ENCODE data around the gene PELI2.
A peak's percentile ranks its signal among the peaks of the same experiment; 100 is the strongest.

PELI2 gene

GRCh38 chr14:56295743-56296142 is 177.5 kb downstream of the PELI2 start:
- DNase-seq (ENCODE audit: low read depth in 1 of 2, low spot score in 1 of 2), result no peak

DNA sequence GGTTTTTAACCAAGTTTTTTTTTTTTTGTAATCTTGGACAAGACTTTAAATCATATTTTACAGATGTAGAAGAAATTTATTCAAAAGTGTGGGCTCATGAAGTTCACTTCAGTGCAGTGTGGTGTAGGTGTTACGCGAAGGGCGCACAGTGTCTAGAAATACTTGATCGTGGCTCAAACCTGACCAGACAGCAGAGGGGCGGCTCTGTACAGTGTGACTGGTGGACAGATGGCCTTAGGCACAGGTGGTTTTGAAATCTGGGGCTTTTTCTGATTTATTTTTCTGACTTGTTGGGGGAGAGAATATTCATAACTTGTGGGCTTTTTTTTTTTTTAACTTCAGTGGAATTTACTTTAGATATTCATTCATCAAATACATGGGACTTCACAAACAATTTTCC is 179.2 kb downstream of the PELI2 start:
- DNase-seq (ENCODE audit: low read depth in 1 of 2, low spot score in 1 of 2), result no peak

DNA sequence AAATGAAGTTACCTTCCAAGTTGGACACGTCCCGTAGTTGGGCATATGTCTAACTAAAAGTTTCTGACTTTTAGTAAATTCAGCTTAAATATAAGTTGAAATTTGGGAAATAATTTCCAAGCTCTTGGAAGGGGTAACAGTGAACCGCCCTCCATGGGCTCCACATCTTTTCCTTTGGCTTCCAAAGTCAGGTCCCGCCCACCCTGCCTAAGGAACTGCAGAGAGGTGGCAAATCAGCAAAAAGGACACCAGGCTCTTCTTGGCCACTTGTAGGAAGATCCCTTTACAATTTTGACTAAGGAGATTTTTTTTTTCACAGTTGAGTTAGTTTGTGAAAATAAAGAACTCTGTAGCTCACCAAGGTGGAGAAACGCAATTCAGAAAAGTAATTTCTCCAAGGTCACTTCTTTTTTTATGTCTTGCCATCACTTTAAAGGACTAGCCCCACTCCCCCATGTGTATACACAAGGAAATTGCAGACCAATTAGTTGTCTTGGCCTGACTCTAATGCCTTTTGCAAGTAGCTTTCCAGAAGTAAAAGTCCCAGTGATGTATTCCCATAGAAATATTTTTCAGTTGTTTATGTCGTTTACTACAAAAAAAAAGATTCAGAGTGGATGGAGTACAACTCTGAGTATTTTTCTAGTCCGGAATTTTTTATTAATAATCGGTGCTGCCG is 181.2 kb downstream of the PELI2 start:
- DNase-seq (ENCODE audit: low read depth in 1 of 2, low spot score in 1 of 2), result no peak

- DNase-seq (ENCODE audit: low read depth in 1 of 2, low spot score in 1 of 2), result no peak
Measured at GRCh38 chr14:56300495-56300894, 182.3 kb downstream of the PELI2 start.

DNA sequence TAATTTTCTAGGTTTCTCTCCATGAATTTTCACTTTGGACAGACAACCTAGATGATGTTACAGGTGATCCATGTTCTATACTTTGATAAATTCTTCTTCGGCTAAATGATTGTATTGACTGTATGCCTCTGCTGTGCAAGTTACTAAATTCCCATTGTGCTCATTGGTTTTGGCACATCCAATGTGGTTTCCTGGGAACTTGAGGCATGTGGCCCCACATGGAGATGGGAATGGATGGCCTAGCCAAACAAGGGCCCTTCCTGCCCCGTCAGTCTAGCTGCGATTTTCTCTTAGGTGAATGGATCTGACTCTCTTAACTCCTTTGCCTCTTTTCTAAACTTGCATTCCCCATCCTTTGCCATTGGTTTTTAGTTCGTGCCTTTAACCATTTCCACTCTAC is 186.2 kb downstream of the PELI2 start:
- no peak for DNase-seq (ENCODE audit: low read depth in 1 of 2, low spot score in 1 of 2)

GRCh38 chr14:56309198-56309597 is 191.0 kb downstream of the PELI2 start:
- DNase-seq (ENCODE audit: low read depth in 1 of 2, low spot score in 1 of 2), result no peak

GRCh38 chr14:56310643-56311042 is 192.4 kb downstream of the PELI2 start:
- DNase-seq (ENCODE audit: low read depth in 1 of 2, low spot score in 1 of 2), result no peak

- DNase-seq (ENCODE audit: low read depth in 1 of 2, low spot score in 1 of 2), result no peak
Measured at GRCh38 chr14:56313789-56314188, 195.6 kb downstream of the PELI2 start.

DNA sequence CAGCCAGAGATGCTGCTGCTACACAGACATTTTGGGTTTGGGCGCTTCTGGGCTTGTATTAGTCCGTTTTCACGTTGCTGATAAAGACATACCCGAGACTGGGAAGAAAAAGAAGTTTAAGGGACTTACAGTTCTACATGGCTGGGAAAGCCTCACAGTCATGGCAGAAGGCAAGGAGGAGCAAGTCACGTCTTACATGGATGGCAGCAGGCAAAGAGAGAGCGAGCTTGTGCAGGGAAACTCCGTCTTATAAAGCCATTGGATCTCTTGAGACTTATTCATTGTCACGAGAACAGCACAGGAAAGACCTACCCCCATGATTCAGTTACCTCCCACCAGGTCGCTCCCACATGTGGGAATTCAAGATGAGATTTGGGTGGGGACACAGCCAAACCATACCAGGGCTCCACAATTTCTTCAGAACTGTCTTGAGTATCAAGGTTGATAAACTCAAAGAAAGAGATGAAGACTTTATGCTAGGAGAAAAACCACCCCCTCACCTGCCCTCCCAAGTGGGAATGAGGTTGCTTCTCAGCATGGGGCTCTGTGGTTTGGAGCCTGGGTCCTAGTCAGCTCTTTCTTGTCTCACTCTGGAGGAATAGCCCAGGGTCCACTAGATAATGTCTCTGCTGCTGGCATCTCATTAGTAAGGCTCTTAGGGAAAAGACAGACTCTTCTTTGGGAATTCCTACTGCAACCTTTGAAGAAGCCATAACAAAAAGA is 200.3 kb downstream of the PELI2 start:
- no peak for DNase-seq (ENCODE audit: low read depth in 1 of 2, low spot score in 1 of 2)

- no peak for DNase-seq (ENCODE audit: low read depth in 1 of 2, low spot score in 1 of 2)
Measured at GRCh38 chr14:56321861-56322260, 203.7 kb downstream of the PELI2 start.

DNA sequence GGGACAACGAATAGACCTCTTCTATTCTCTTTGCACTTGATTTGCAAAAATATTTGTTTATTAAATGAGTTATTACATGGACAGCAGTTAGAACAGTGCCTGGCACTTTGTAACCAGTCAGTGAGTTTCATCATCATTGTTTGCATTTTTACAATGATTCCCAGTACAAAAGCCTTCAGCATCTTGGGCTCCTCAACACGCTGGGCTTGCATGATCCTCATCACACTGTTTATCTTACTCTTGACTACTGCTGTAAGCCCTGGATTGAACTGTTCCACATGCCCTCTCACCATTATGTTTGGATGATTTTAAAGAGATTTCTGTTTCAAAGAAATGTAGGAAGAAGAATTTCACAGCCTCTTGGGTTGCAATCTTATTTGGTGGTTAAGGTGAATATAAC is 204.3 kb downstream of the PELI2 start:
- DNase-seq (ENCODE audit: low read depth in 1 of 2, low spot score in 1 of 2), result no peak

- DNase-seq (ENCODE audit: low read depth in 1 of 2, low spot score in 1 of 2), result no peak
Measured at GRCh38 chr14:56324454-56324853, 206.2 kb downstream of the PELI2 start.

GRCh38 chr14:56324856-56325699 is 206.9 kb downstream of the PELI2 start:
- no peak for DNase-seq (ENCODE audit: low read depth in 1 of 2, low spot score in 1 of 2)

DNA sequence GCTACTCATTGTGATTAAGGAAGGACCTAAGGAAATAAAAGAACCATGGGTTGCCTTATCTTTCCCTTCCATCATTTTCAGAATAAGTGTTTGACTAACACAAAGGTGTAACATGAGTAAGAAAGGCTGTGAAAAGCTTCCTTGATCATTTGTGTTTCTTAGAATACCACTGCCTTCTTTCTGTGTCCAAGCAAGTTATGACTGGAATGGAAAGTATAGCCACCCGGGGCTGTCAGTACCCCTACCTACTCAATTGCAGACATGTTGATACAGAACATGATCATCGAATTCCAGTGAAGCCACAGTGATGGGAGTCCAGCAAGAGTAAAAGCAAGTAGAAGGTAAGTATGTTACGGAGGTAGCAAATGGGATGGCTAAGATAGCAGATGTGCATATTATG is 209.8 kb downstream of the PELI2 start:
- no peak for DNase-seq (ENCODE audit: low read depth in 1 of 2, low spot score in 1 of 2)

GRCh38 chr14:56331592-56332216 is 213.5 kb downstream of the PELI2 start:
- DNase-seq (ENCODE audit: low read depth in 1 of 2, low spot score in 1 of 2), result no peak

- no peak for DNase-seq (ENCODE audit: low read depth in 1 of 2, low spot score in 1 of 2)
Measured at GRCh38 chr14:56333359-56334292, 215.4 kb downstream of the PELI2 start.

GRCh38 chr14:56334458-56334857 is 216.2 kb downstream of the PELI2 start:
- no peak for DNase-seq (ENCODE audit: low read depth in 1 of 2, low spot score in 1 of 2)

GRCh38 chr14:56338674-56339073 is 220.5 kb downstream of the PELI2 start:
- no peak for DNase-seq (ENCODE audit: low read depth in 1 of 2, low spot score in 1 of 2)

- DNase-seq (ENCODE audit: low read depth in 1 of 2, low spot score in 1 of 2), result peak; percentile 12 to 18
Measured at GRCh38 chr14:56339855-56340701, 221.9 kb downstream of the PELI2 start.

GRCh38 chr14:56340932-56341331 is 222.7 kb downstream of the PELI2 start:
- DNase-seq (ENCODE audit: low read depth in 1 of 2, low spot score in 1 of 2), result no peak
